ENCODE results near the gene HELZ2. TPM values are rescaled to one million over a fixed set of nuclear protein-coding genes. Genes with fewer than 3 reads are reported as not detected.

Gene HELZ2
- total and polyA plus RNA-seq, 10 of the 15 experiments (the other 5 are each of a cell fraction or from before 2014, with no cell fraction given), result 0.05 to 33.3 (median 6.2) TPM

DNA sequence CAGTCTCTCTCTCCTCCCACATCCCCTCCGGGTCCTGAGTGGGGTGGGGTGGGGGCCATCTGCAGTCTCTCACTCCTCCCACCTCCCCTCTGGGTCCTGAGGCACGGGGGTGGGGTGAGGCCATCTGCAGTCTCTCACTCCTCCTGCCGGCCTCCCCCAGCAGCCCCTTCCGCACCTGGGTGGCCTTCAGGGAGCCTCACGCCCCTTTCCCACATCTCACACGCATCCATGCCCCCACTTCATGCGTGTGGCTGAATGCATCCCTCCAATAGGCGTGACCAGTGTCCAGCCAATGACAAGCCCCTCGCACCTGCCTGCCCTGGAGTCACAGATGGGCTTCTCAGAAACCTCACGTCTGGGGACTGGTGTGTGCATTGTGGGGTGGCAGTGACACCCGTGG, 25.5 kb downstream of the HELZ2 start:
- ATAC-seq, result no peak
- no peaks in the 10 kb centered on the region for H3K9me3 ChIP-seq (replicated peaks; ENCODE audit: control insufficient read depth, insufficient read depth, low read length)
- H3K4me1 ChIP-seq (ENCODE audit: control insufficient read depth, insufficient read depth, low read length), result peaks cover 12% of the 10 kb centered on the region
- POLR2A ChIA-PET, result no interaction called here
- no peak overlapping the region for H2AFZ ChIP-seq (ENCODE audit: control insufficient read depth, low read depth, low read length)
- DNase-seq (ENCODE audit: low read depth, low spot score), result no peak
- H3K79me2 ChIP-seq (ENCODE audit: control insufficient read depth, insufficient read depth, low read length), result no peaks in the 10 kb centered on the region
- TF ChIP-seq EZH2 (IDR thresholded peaks at IDR 0.05; ENCODE audit: borderline replicate concordance, control insufficient read depth, low read depth, low read length) (no peak), ESRRA (IDR thresholded peaks at IDR 0.05; ENCODE audit: low read length) (no peak), JUNB (IDR thresholded peaks at IDR 0.05) (no peak), RAD21 (IDR thresholded peaks at IDR 0.05; ENCODE audit: insufficient read depth, low read depth, low read length) (no peak), SP1 (IDR thresholded peaks at IDR 0.05; ENCODE audit: low read depth, low read length) (no peak), RAD51 (IDR thresholded peaks at IDR 0.05) (no peak), SMARCA5 (IDR thresholded peaks at IDR 0.05) (no peak), CHD1 (IDR thresholded peaks at IDR 0.05; ENCODE audit: low read depth, low read length) (no peak), ZNF274 (IDR thresholded peaks at IDR 0.05; ENCODE audit: insufficient read depth, insufficient read length) (no peak)
- TF ChIP-seq, protein P1, sequence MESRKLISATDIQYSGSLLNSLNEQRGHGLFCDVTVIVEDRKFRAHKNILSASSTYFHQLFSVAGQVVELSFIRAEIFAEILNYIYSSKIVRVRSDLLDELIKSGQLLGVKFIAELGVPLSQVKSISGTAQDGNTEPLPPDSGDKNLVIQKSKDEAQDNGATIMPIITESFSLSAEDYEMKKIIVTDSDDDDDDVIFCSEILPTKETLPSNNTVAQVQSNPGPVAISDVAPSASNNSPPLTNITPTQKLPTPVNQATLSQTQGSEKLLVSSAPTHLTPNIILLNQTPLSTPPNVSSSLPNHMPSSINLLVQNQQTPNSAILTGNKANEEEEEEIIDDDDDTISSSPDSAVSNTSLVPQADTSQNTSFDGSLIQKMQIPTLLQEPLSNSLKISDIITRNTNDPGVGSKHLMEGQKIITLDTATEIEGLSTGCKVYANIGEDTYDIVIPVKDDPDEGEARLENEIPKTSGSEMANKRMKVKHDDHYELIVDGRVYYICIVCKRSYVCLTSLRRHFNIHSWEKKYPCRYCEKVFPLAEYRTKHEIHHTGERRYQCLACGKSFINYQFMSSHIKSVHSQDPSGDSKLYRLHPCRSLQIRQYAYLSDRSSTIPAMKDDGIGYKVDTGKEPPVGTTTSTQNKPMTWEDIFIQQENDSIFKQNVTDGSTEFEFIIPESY (IDR thresholded peaks at IDR 0.05), result no peak
- TF ChIP-seq, protein P2, sequence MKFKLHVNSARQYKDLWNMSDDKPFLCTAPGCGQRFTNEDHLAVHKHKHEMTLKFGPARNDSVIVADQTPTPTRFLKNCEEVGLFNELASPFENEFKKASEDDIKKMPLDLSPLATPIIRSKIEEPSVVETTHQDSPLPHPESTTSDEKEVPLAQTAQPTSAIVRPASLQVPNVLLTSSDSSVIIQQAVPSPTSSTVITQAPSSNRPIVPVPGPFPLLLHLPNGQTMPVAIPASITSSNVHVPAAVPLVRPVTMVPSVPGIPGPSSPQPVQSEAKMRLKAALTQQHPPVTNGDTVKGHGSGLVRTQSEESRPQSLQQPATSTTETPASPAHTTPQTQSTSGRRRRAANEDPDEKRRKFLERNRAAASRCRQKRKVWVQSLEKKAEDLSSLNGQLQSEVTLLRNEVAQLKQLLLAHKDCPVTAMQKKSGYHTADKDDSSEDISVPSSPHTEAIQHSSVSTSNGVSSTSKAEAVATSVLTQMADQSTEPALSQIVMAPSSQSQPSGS (IDR thresholded peaks at IDR 0.05; ENCODE audit: low read length), result no peak
- no peaks in the 10 kb centered on the region for H3K36me3 ChIP-seq (ENCODE audit: control insufficient read depth in 2 of 2, insufficient read depth in 2 of 2, low read length in 1 of 2)
- CTCF ChIA-PET, result no interaction called here
- 7% methylated on average over 11 of the region's 11 CpGs for WGBS (ENCODE audit: insufficient coverage, insufficient replicate concordance, low lambda C conversion rate, missing lambda C conversion rate)
- no peak overlapping the region for H3K27ac ChIP-seq (ENCODE audit: control insufficient read depth, insufficient read depth)
- H3K4me3 ChIP-seq, result no peak overlapping the region
- SMC1A ChIA-PET (ENCODE audit: uncharacterized antibody, unreplicated experiment), result no interaction called here
- H3K4me2 ChIP-seq (ENCODE audit: control insufficient read depth, insufficient read depth), result no peak overlapping the region
- H3K27me3 ChIP-seq (replicated peaks in 1 of 2; ENCODE audit: control insufficient read depth in 2 of 2, insufficient read depth in 2 of 2, low read length in 1 of 2), result no peaks in the 10 kb centered on the region; a peak in 1 of 4 replicates
- H3K9ac ChIP-seq (ENCODE audit: control insufficient read depth, insufficient read depth, low read length), result no peak overlapping the region
- in situ Hi-C loops (cut with MboI), result no loop called here
- RAD21 ChIA-PET (ENCODE audit: unreplicated experiment), result no interaction called here
- BruUV-seq (replicated peaks), result no TSS peak
- no peaks in the 10 kb centered on the region for H4K20me1 ChIP-seq (ENCODE audit: control insufficient read depth, insufficient read depth)
- intact Hi-C loops (cut with micrococcal nuclease; ENCODE audit: unreplicated experiment), result no loop called here
- FAIRE-seq, result no peak

Measured in GM12878 (cell line).